ENCODE results near the gene TAF4B. TPM values are rescaled to one million over a fixed set of nuclear protein-coding genes. Genes with fewer than 3 reads are reported as not detected.
"Not testable (repeated sequence)": the region's sequence is repeated elsewhere in the genome, so short reads cannot be mapped to it uniquely, and the experiment has no call there.

Gene TAF4B
- total RNA-seq, 4 donors from 2014 or later: 5.2 to 14.1 (median 8.1) TPM

DNA sequence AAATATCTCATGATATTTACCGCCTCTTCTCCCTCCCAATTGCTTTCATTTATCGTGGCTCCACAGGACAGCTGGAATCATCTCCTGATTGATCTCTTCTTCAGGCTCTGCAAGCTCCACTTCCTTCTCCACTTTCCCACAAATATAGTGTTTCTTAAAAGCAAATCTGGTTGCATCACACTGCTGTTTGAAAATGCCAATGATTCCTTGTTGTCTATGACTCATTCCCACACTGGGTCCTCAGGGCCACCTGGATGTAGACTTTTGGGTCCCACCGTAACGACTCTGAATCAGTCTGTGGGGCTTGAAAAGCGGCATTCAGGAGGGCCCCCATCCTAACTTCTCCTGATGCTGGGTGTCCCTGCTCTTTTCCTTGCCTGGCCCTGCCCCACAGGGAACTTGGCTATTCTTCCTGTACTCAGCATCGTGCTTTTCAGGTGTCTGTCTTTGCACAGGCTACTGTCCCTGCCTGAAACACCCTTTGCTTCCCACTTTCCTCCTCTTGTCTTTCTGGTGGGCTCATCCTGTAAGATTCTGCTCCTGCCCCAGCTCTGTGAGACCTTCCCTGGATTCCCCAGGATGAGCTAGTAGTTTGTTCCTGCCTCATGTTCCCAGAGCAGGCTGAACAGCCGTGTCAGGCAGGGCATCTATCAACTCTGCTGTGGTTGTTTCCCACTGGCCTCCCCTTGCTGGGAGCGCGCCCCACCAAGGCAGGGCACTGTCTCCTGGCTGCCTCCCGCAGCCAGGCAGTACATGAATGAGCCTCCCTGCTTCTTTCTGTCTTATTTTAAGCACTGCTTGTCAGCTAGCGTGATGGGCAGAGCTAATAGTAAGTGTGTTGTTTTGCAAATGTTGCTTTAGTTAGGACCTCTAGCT is 210.2 kb downstream of the TAF4B start:
- H3K4me3 ChIP-seq: no peak overlapping the region
- peaks cover 0 to 3% (median 0%) of the 10 kb centered on the region in 4 donors for H3K4me1 ChIP-seq
- no peaks in the 10 kb centered on the region for H3K9me3 ChIP-seq
- H3K36me3 ChIP-seq: no peaks in the 10 kb centered on the region
- no peak overlapping the region for H3K27ac ChIP-seq (replicated peaks in 1 of 4)
- intact Hi-C loops (cut with DNase I): no loop called here
- TF ChIP-seq POLR2A (IDR thresholded peaks at IDR 0.05; ENCODE audit: low read depth) (no peak), EP300 (IDR thresholded peaks at IDR 0.05) (no peak), POLR2AphosphoS5 (IDR thresholded peaks at IDR 0.05) (no peak)
- TF ChIP-seq, protein P1, sequence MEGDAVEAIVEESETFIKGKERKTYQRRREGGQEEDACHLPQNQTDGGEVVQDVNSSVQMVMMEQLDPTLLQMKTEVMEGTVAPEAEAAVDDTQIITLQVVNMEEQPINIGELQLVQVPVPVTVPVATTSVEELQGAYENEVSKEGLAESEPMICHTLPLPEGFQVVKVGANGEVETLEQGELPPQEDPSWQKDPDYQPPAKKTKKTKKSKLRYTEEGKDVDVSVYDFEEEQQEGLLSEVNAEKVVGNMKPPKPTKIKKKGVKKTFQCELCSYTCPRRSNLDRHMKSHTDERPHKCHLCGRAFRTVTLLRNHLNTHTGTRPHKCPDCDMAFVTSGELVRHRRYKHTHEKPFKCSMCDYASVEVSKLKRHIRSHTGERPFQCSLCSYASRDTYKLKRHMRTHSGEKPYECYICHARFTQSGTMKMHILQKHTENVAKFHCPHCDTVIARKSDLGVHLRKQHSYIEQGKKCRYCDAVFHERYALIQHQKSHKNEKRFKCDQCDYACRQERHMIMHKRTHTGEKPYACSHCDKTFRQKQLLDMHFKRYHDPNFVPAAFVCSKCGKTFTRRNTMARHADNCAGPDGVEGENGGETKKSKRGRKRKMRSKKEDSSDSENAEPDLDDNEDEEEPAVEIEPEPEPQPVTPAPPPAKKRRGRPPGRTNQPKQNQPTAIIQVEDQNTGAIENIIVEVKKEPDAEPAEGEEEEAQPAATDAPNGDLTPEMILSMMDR (IDR thresholded peaks at IDR 0.05): no peak
- peak; percentile 81 for DNase-seq (ENCODE audit: extremely low spot score)
- no peaks in the 10 kb centered on the region for H3K27me3 ChIP-seq
- WGBS: 80% methylated on average over 11 of the region's 11 CpGs

DNA sequence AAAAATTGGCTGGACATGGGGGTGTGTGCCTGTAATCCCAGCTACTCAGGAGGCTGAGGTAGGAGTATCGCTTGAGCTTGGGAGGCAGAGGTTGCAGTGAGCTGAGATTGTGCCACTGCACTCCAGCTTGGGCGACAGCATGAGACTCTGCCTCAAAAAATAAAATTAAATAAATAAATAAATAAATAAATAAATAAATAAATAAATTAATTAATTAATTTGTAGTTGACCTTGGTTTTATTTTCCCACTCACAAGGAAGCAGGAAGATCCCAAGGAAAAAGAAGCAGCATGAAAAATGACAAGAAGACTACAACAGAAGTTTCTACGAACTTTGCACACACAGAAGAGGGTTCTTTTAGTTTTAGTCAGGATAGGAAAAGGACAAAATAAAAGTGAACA is 211.4 kb downstream of the TAF4B start:
- H3K27ac ChIP-seq (replicated peaks in 1 of 4); H3K9me3 ChIP-seq; H3K4me1 ChIP-seq; H3K36me3 ChIP-seq; DNase-seq (ENCODE audit: extremely low spot score); H3K4me3 ChIP-seq; intact Hi-C loops (cut with DNase I); H3K27me3 ChIP-seq: not testable (repeated sequence)
- 61% methylated on average over 3 of the region's 3 CpGs for WGBS

DNA sequence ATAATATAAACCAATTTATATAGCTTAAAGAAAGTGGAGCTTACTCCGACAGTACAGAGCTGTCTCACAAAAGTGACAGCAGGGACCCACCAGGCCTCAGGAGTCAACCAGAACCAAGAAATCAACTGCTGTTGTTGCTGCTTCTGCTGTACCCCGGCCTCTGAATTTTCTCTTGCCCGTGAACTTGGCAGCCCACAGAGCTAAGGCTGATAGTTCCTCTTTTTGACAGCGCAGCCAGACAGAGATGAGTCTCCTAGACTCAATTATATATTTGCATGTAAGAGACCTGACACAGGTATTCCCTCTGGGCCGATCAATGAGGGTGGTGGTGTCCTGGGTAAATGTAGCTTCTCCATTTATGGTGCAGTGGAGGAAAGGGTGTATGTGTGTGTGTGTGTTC is 212.7 kb downstream of the TAF4B start:
- H3K27me3 ChIP-seq: no peaks in the 10 kb centered on the region
- H3K9me3 ChIP-seq: no peaks in the 10 kb centered on the region
- DNase-seq (ENCODE audit: extremely low spot score): no peak
- H3K4me3 ChIP-seq: no peak overlapping the region
- H3K36me3 ChIP-seq: no peaks in the 10 kb centered on the region
- 98% methylated on average over 5 of the region's 5 CpGs for WGBS
- H3K4me1 ChIP-seq: peaks cover 0 to 6% (median 0%) of the 10 kb centered on the region in 4 donors
- H3K27ac ChIP-seq (replicated peaks in 1 of 4): no peak overlapping the region
- TF ChIP-seq, protein P1 (IDR thresholded peaks at IDR 0.05): no peak
- TF ChIP-seq POLR2A (IDR thresholded peaks at IDR 0.05; ENCODE audit: low read depth): no peak
- TF ChIP-seq POLR2AphosphoS5 (IDR thresholded peaks at IDR 0.05): no peak
- TF ChIP-seq EP300 (IDR thresholded peaks at IDR 0.05): no peak
- intact Hi-C loops (cut with DNase I): no loop called here

DNA sequence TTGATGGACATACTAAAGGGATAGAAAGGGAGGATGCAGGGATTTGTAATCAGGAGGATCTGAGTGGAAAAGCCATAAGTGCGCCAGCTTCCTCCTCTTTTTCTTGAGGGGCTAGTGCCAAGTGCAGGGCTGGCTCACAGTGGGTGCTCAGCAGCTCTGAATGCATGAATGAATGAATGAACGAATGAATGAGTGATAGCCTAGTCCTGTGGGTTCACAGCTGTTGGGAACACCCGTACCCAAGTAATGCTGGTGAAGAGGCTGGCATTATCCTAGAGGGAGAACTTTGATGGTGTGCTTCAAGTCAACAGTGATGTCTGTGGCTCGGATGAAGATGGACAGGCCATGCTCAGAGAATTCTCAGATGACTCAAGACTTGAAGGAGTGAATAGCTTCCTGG is 213.3 kb downstream of the TAF4B start:
- Histone ChIP-seq H3K4me1 (peaks cover 0 to 6% (median 0%) of the 10 kb centered on the region in 4 donors), H3K27ac (replicated peaks in 1 of 4) (no peak overlapping the region), H3K9me3 (no peaks in the 10 kb centered on the region), H3K36me3 (no peaks in the 10 kb centered on the region), H3K27me3 (no peaks in the 10 kb centered on the region), H3K4me3 (no peak overlapping the region)
- intact Hi-C loops (cut with DNase I): no loop called here
- DNase-seq (ENCODE audit: extremely low spot score): no peak
- TF ChIP-seq, protein P1 (IDR thresholded peaks at IDR 0.05): no peak
- TF ChIP-seq POLR2AphosphoS5 (IDR thresholded peaks at IDR 0.05) (no peak), POLR2A (IDR thresholded peaks at IDR 0.05; ENCODE audit: low read depth) (no peak), EP300 (IDR thresholded peaks at IDR 0.05) (no peak)
- WGBS: 87% methylated on average over 4 of the region's 4 CpGs

DNA sequence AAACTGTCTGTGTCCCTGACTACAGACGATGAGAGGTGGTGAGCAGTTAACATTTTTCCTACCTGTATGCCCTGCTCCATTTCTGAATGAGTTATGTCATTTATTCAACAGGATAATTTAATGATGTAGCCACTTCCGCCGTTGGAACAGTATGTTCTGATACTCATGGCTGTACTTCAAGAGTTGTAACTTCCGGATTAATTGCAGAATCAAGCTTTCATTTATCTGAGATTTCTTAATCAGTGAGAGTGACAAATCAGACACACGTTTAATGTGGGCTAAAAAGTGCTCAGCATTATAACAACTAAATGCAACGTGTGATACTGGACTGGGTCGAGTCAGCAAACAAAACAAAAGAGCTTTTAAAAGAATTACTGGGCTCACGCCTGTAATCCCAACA is 214.4 kb downstream of the TAF4B start:
- 79% methylated on average over 8 of the region's 8 CpGs for WGBS
- DNase-seq (ENCODE audit: extremely low spot score): no peak
- Histone ChIP-seq H3K4me3 (no peak overlapping the region), H3K9me3 (no peaks in the 10 kb centered on the region), H3K4me1 (peaks cover 0 to 2% (median 0%) of the 10 kb centered on the region in 4 donors), H3K27ac (replicated peaks in 1 of 4) (peak overlapping the region in 1 of 4 donors; percentile 47), H3K36me3 (no peaks in the 10 kb centered on the region), H3K27me3 (no peaks in the 10 kb centered on the region)
- TF ChIP-seq POLR2AphosphoS5 (IDR thresholded peaks at IDR 0.05) (peak in 1 of 2 donors; percentile 7), POLR2A (IDR thresholded peaks at IDR 0.05; ENCODE audit: low read depth) (no peak)
- intact Hi-C loops (cut with DNase I): no loop called here

Small RNA genes within 50 kb of the gene (small RNA-seq; reads per million reads assigned to genes)
- 0 reads per million in 3 donors for gene RNU6-1289P

Other genes with a start within 250 kb of the TAF4B start
- 100 to 1,000 TPM in 1 of 4 donors, 10 to 100 TPM in 3; 74.1 to 166 (median 84.3) TPM for gene SS18, start 135.8 kb upstream of the TAF4B start, total RNA-seq
- not detected for gene PSMA8, start 92.6 kb upstream of the TAF4B start, total RNA-seq